ENCODE results near the gene VDAC2.

GRCh38 chr10:75229971-75230370 lies 19.4 kb downstream of the VDAC2 start:
- no peak for TF ChIP-seq EZH2 (IDR thresholded peaks at IDR 0.05; ENCODE audit: borderline replicate concordance, low read length)
- TF ChIP-seq, protein P1, sequence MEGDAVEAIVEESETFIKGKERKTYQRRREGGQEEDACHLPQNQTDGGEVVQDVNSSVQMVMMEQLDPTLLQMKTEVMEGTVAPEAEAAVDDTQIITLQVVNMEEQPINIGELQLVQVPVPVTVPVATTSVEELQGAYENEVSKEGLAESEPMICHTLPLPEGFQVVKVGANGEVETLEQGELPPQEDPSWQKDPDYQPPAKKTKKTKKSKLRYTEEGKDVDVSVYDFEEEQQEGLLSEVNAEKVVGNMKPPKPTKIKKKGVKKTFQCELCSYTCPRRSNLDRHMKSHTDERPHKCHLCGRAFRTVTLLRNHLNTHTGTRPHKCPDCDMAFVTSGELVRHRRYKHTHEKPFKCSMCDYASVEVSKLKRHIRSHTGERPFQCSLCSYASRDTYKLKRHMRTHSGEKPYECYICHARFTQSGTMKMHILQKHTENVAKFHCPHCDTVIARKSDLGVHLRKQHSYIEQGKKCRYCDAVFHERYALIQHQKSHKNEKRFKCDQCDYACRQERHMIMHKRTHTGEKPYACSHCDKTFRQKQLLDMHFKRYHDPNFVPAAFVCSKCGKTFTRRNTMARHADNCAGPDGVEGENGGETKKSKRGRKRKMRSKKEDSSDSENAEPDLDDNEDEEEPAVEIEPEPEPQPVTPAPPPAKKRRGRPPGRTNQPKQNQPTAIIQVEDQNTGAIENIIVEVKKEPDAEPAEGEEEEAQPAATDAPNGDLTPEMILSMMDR (conservative IDR thresholded peaks at IDR 0.05 in 1 of 2, IDR thresholded peaks at IDR 0.05 in 1 of 2; ENCODE audit: extremely low read depth in 1 of 2, insufficient read depth in 1 of 2, low read depth in 1 of 2, low read length in 2 of 2): no peak
